Thyroid gland (tissue), 4 donors: ENCODE measurements around the gene S1PR1. TPM values are rescaled to one million over a fixed set of nuclear protein-coding genes. Genes with fewer than 3 reads are reported as not detected.
"Not testable (repeated sequence)": the region's sequence is repeated elsewhere in the genome, so short reads cannot be mapped to it uniquely, and the experiment has no call there.

Source experiments
- DNase-seq, 2 donors: peaks; one replicate each; pipeline ENCODE4 v3.0.0-alpha.2; 2019
- H3K27ac ChIP-seq, 3 donors: fragments of 200-600 bp; sonication (generic); 1 replicate in 2 of 3; 2 replicates in 1 of 3; pipeline ENCODE4 v1.5.1; 2016 to 2019; ENCODE audit warnings: mild to moderate bottlenecking in 1 of 3, moderate library complexity in 1 of 3
- H3K27me3 ChIP-seq: fragments of 200-600 bp; sonication (generic); one replicate; pipeline ENCODE4 v1.5.1; 2019
- H3K36me3 ChIP-seq, 2 donors: fragments of 200-600 bp; sonication (generic); one replicate each; pipeline ENCODE4 v1.5.1; 2016 to 2019
- H3K4me1 ChIP-seq, 2 donors: fragments of 200-600 bp; sonication (generic); one replicate each; pipeline ENCODE4 v1.5.1; 2017 to 2019
- H3K4me3 ChIP-seq, 3 donors: fragments of 200-600 bp; sonication (generic); replicated peaks in 1 of 3; 1 replicate in 2 of 3; 2 replicates in 1 of 3; pipeline ENCODE4 v1.5.1; 2016; ENCODE audit warnings: mild to moderate bottlenecking in 1 of 3
- H3K9me3 ChIP-seq: fragments of 200-600 bp; sonication (generic); one replicate; pipeline ENCODE4 v1.5.1; 2017
- CTCF ChIP-seq, 6 experiments: fragments of 200-600 bp in 3 of 6; fragments of 450-650 bp in 3 of 6; sonication (generic) in 3 of 6; IDR thresholded peaks; one replicate each; pipeline ENCODE4 v1.5.1; 2016 to 2019; ENCODE audit warnings: antibody characterized with exemption in 6 of 6, mild to moderate bottlenecking in 2 of 6, inconsistent platforms in 1 of 6, moderate library complexity in 1 of 6
- POLR2A ChIP-seq, 2 donors: fragments of 450-650 bp; IDR thresholded peaks; one replicate each; pipeline ENCODE4 v1.6.1; 2017; ENCODE audit warnings: antibody characterized with exemption in 2 of 2, mild to moderate bottlenecking in 2 of 2, moderate library complexity in 1 of 2
- WGBS, 2 donors: methylation state at CpG; one replicate each; pipeline ENCODE4 v1.1.5; 2017; 5-methylcytosine and 5-hydroxymethylcytosine counted together
- intact Hi-C: fragments of 100-400 bp; cut with DNase I; formaldehyde crosslinking; loops from one replicate; pipeline ENCODE4 v1.15.1; 2023
- total RNA-seq, 4 donors: library from RNA; depleted of rRNA; stranded (reverse); fragments of >200 nt; gene quantifications; one replicate each; pipeline ENCODE4 v1.2.3, GENCODE V29; 2016

Gene S1PR1
- total RNA-seq, 4 donors from 2014 or later = 34.5 to 92.7 (median 67.0) TPM

DNA sequence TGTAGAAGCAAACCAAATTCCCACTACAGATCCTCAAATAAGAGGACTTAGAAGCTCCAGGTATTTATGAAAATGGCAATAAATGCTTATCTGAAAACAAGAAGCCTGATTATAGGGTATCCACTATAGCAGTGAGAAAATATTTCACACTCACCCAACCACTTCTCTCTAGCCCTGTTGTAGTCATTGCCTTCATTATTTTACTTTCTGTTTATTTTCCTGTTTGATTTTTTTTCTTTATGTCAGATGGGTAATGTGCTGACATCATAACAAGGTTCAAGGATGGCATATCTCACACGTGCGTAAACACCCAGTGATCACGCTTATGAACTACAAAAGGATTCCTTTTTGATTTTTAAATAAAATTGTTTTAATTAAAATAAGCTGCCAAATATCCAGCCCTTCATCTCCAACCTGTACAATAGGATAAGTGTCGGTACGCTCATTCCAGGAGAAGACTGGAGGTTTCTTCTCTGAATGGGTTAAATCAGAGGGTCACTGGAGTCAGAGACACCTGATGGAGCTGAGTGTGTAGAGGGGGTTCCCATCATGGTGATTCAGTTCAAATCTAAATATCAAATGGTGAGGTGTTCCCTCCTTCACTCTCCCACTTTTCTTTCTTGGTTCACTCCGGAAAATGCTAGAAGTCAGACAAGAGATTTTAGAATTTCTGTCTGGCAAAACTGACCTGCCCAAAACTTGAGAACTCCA, 8.2 kb upstream of the S1PR1 start:
- Histone ChIP-seq H3K4me3 (no peak overlapping the region), H3K4me1 (no peaks in the 10 kb centered on the region), H3K36me3 (no peaks in the 10 kb centered on the region), H3K27me3 (no peaks in the 10 kb centered on the region), H3K9me3 (no peaks in the 10 kb centered on the region), H3K27ac (no peak overlapping the region)
- TF ChIP-seq POLR2A (IDR thresholded peaks at IDR 0.05) (no peak), CTCF (IDR thresholded peaks at IDR 0.05) (no peak)
- WGBS, 2 donors = 95% methylated on average over 6 of the region's 6 CpGs
- intact Hi-C loops = no loop called here
- DNase-seq = no peak

GRCh38 chr1:101232182-101232581, 4.6 kb upstream of the S1PR1 start:
- H3K9me3 ChIP-seq, DNase-seq, intact Hi-C loops, H3K4me3 ChIP-seq, H3K27me3 ChIP-seq, H3K36me3 ChIP-seq, H3K27ac ChIP-seq, H3K4me1 ChIP-seq: not testable (repeated sequence)

GRCh38 chr1:101233495-101233894, 3.3 kb upstream of the S1PR1 start:
- no peak overlapping the region for H3K27ac ChIP-seq
- TF ChIP-seq CTCF (IDR thresholded peaks at IDR 0.05) (no peak), POLR2A (IDR thresholded peaks at IDR 0.05) (no peak)
- peaks cover 7 to 12% of the 10 kb centered on the region in 2 donors for H3K4me1 ChIP-seq
- 84 to 88% methylated on average over 7 of the region's 7 CpGs for WGBS, 2 donors
- no peak for DNase-seq
- H3K9me3 ChIP-seq = no peaks in the 10 kb centered on the region
- intact Hi-C loops = no loop called here
- H3K36me3 ChIP-seq = no peaks in the 10 kb centered on the region
- no peak overlapping the region for H3K4me3 ChIP-seq
- H3K27me3 ChIP-seq = no peaks in the 10 kb centered on the region

GRCh38 chr1:101235216-101235695, 1.6 kb upstream of the S1PR1 start:
- intact Hi-C loops = loop anchor here (5.0 kb wide), 1 partner anchor 313 kb away; no protein-coding TSS in a partner anchor
- TF ChIP-seq POLR2A (IDR thresholded peaks at IDR 0.05) (no peak), CTCF (IDR thresholded peaks at IDR 0.05) (no peak)
- H3K4me3 ChIP-seq = peak overlapping the region in 1 of 3 donors; percentile 45
- 41 to 42% methylated on average over 6 of the region's 6 CpGs for WGBS, 2 donors
- H3K27me3 ChIP-seq = no peaks in the 10 kb centered on the region
- peaks cover 7 to 13% of the 10 kb centered on the region in 2 donors for H3K4me1 ChIP-seq
- no peaks in the 10 kb centered on the region for H3K36me3 ChIP-seq
- H3K27ac ChIP-seq = peak overlapping the region; percentile 2 to 75 (median 32)
- no peaks in the 10 kb centered on the region for H3K9me3 ChIP-seq
- no peak for DNase-seq

GRCh38 chr1:101235696-101236515, 913 bp upstream of the S1PR1 start:
- H3K36me3 ChIP-seq = no peaks in the 10 kb centered on the region
- H3K27me3 ChIP-seq = no peaks in the 10 kb centered on the region
- peak overlapping the region; percentile 21 to 87 (median 75) for H3K27ac ChIP-seq
- DNase-seq = peak; percentile 41 to 52
- intact Hi-C loops = loop anchor here (5.0 kb wide), 1 partner anchor 314 kb away; no protein-coding TSS in a partner anchor
- H3K4me1 ChIP-seq = peaks cover 7 to 13% of the 10 kb centered on the region in 2 donors
- peak overlapping the region in 2 of 3 donors; percentile 26 to 45 for H3K4me3 ChIP-seq
- TF ChIP-seq POLR2A (IDR thresholded peaks at IDR 0.05) (peak in 1 of 2 donors; percentile 24), CTCF (IDR thresholded peaks at IDR 0.05) (no peak)
- no peaks in the 10 kb centered on the region for H3K9me3 ChIP-seq
- WGBS, 2 donors = 1 to 3% methylated on average over 36 to 38 of the region's 43 CpGs
